HUDEP-2 (cell line): ENCODE measurements around the gene GRIK5.

ENCODE experiments used
- DNase-seq, 76 experiments: peaks; one replicate each; lab custom pipeline; 2025; ENCODE audit not compliant: unreplicated experiment in 76 of 76; lab: John Stamatoyannopoulos, UW

GRIK5 gene

DNA sequence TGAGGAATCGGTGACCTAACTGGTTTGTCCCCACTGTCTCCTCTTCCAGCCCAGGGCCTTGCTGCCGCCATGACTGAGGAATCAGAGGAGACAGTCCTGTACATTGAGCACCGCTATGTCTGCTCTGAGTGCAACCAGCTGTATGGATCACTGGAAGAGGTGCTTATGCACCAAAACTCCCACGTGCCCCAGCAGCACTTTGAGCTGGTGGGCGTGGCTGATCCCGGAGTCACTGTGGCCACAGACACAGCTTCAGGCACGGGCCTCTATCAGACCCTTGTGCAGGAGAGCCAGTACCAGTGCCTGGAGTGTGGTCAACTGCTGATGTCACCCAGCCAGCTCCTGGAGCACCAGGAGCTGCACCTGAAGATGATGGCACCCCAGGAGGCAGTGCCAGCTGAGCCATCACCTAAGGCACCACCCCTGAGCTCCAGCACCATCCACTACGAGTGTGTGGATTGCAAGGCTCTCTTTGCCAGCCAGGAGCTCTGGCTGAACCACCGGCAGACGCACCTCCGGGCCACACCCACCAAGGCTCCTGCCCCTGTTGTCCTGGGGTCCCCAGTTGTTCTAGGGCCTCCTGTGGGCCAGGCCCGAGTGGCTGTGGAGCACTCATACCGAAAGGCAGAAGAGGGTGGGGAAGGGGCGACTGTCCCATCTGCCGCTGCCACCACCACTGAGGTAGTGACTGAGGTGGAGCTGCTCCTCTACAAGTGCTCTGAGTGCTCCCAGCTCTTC lies 8.7 kb upstream of the GRIK5 start:
- peak in 22 of 76 experiments; percentile 10 to 42 (median 20) for DNase-seq

DNA sequence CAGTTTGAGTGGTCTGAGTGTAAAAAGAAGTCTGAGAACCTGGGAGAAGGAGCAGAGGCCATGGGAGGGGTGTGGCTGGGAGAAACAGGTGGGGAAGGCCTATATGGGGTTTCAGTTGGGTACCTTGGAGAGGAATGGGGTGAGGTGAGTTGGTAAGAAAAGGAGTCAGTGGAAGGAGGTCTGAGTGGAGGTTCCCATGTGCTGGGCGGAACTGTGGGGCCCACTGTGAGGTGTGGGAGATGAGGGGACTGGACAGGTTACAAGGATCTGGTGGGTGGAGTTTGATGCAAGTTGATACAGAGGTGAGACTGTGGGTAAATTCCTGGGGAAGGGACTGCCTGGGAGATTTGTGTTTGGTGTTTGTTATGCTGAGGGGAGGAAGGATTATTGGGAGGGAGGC lies 8.1 kb upstream of the GRIK5 start:
- no peak for DNase-seq

DNA sequence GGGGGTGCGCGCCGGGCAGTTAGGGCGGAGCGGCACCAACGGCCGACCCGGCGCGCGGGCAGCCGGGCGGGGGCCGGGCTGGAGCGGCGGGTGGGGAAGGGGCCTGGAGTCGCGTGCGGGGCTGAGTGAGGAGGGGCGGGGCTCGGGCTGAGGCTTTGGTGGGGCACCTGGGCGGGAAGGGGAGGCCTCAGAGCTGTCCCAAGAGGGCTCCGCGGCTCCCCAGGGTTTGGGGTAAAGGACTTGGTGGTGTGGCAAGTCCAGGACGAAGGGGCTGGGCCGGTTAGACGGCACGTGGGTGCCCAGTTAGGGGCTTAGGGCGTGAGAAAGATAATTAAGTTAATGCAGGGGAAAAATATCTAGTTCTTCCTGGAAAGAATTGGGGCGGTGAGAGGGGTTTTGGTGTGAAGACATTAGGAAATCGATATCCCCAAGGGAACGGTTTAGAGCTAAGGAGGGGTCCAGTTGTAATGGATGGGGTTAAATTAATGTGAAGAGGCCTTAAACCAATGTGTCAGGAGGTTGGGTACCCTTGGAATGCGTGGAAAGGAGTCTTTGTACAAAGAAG lies 6.5 kb upstream of the GRIK5 start:
- DNase-seq, result peak in 14 of 76 experiments; percentile 24 to 76 (median 58)

DNA sequence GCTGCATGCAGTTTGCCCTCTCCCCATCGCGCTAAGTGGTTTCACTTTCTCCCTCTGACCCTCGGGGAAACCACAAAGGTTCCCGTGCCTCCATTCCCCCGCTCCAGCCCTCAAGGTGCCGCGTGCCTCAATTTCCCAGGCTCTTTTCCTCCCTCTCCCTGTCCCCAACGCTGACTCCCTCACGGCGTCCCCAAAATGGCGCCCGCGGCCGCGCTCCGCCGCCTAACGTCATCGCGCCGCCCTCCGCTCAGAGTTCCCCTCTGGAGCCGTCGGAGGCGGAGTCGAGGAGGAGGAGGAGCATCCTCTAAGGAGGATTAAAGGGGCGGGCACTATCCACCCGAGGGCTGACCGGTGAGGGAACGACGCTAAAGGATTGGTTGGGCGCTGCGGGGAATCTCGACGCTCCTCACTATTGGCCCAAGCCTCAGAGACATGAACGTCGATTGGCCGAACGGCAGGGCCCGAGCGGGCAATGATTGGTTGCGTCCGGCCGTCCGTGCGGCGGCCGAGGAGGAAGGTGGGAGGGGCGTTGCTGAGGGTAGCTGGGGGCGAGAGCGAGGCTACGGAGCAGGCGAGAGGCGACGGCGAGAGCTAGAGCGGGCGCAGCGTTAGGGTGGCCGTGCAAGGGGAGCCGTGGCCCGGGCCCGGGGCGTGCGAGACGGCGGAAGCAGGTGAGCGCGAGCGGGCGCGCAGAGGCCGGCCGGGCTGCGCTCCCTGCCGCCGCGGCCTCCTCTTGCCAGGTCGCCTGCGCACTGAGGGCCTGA lies 5.8 kb upstream of the GRIK5 start, which contains the start of gene ZNF574:
ZNF574 (plus strand) TSS at position 551 of the 764 bp plus-strand sequence. CDS start 2,441 bp downstream, outside the sequence.
- DNase-seq, result peak; percentile 83 to 100 (median 99)

DNA sequence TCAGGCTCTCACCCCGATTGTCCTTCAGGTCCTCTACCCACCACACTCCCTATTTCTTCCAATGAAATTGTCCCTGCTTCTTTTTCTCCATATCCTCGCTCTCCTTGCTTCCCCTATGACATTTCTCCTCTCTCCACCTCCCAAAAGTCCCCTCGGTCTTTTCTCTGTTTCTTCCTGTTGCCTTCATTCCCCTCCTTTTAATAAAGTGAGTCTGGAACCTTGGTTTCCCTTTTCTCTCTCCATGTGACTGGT lies 5.3 kb upstream of the GRIK5 start:
- DNase-seq, result peak in 6 of 76 experiments; percentile 40 to 55 (median 48)

DNA sequence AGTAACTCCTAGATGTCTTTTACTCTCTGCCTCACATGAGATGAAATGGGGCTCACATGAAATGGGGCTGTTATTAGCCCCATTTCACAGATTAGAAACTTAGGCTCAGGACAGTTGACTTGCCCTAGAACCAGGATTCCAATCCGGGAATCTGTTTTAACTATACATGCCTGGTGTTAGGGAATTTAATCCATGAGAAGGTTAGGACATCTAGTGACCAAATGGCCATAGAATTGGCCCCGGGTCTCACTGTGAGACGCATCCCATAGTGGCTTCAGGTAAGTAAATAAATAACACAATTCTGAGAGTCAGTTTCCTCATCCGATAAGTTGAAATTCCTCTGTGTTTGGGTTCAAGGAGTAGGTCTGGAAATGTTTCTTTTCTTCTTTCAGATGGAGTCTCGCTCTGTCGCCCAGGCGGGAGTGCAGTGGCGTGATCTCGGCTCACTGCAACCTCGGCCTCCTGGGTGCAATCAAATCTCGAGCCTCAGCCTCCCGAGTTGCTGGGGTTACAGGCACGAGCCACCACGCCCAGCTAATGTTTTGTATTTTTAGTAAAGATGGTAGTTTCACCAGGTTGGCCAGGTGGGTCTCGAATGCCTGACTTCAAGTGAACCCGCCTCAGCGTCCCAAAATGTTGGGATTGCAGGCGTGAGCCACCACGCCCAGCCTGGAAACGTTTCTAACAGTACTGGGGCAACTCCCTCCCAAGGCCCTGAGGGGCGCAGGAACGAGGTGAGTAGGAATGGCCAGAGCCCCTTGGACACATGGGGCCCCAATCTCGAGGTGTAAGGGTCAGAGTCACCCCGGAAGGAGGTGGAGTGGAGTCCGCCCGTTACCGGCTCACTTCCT lies 4.7 kb upstream of the GRIK5 start:
- DNase-seq, result peak in 21 of 76 experiments; percentile 13 to 77 (median 34)

DNA sequence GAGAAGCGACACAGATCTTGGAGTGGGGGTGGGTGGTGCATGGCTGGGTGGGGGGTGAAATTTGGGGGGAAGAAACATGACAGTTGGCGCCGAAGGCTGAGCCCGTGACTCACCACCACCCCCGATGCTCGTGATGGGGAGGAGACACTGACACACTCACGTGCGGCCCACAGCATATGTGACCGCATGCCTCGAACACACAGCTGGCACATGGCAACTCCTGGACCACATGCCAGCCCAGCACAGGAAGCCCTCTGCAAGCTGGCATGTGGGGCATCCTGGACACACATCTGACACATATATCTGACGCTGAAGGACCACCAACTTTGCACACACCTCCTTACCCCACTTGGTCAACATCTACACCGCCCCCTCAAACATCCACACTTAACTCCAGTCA lies 1.2 kb upstream of the GRIK5 start:
- no peak for DNase-seq

DNA sequence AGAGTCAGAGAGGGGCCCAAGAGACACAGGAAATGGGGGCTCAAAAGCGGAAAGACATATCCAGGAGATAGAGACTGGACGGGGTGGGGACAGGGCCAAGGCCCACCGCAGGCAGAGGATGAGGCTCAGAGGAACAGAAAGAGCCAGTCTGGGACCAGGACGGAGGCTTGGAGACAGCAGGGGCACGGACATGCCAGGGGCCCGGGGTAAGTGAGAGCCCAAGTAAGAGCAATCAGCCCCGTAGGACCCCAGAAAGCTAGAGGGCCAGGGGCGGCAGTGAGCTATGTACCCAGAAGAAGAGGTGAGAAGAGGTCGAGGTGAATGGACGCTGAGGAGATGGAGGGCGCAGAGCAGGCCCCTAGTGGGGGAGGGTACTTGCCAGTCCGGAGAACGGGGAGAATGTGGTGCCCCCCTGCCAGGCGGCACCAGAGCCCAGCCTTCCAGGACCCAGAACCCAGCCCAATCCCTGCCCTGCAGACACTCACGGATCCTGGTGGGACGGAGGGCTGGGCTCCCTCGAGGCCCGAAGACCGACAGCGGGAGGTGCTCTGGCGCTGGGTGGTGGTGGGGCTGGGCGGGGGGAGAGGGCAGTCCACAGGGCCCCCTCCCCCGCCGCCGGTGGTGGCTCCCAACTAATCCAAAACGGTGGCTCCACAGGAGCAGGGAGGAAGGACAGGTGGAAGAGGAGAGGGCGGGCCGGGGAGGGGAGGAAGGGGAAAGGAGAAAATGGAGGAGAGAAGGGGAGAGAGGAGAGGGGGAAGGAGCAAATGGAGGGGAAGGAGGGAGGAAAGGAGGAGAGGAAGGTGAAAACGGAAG lies 1.0 kb downstream of the GRIK5 start:
- DNase-seq, result no peak

DNA sequence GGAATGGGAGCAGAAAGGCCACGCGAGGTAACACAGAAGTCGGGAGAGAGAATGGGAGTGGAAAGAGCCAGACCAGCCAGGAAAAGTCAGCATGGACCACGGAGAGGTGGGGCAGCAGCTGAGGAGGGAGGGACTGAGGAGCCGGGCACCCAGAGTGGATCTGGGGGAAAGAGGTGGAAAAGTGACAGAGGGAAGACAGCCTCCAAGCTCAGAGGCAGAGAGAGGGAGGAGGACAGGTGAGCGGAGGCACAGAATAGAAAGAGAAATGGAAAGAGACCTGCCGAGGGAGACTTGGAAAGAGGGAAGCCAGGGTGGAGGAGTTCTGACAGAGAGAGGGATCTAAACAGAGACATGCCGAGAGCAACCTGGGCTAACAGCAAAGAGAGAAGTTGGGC lies 1.6 kb downstream of the GRIK5 start:
- DNase-seq, result no peak

DNA sequence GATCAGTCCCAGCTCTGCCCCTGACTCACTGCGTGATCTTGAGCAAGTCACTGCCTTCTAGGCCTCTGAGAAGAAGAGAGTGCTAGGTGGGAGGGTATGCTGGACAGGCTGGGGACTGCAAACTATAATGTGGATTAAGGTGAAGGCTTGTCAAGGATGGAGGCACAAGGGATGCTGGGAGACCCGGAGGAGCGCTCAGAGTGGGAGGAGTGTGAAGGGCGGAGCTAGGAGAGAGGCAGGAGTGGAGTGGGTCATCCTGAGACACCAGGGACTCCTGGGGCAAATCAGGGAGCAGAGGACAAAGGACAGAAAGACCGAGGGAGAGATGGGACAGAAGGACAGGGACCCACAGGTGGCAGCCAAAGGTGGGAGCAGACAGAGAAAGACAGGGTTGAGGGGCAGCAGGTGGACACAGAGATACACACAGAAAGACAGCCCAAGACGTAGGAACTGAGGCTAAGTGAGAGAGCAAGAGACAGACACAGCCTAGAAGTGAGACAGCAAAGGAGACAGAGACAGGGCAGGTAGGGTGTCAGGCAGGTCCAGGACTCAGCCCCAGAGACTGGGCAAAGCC lies 2.6 kb downstream of the GRIK5 start:
- DNase-seq, result no peak

DNA sequence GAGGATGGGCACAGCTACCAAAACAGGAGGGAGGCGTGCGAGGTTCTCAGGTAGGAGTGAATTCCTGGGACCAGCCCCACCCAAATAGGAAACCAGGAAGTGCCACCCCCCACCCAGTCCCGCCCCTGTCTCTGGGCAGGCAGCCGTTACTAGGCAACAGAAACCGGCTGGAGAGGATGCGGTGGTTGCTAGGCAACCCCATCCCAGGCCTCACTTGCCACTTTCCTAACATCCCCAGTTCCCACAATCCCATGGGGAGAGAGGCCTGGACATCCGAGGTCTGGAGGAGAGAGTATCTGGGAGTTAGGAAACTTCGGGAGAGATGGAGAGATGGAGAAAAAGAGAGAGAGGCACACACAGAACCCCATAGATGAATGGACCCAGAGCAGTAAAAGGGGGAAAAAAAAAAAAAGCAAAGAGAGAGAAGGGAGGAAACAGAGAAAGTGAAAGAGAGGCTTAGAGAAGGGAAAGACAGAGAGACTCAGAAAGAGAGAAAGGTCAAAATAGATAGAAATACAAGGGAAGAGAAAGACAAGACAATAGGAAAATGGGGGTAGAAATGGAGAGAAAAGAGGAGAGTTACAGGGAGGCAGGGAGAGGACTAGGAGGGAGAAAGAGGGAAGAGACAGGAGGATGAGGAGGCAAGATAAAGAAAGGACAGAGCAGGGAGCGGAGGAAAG lies 3.8 kb downstream of the GRIK5 start:
- DNase-seq, result peak in 1 of 76 experiments; percentile 11

DNA sequence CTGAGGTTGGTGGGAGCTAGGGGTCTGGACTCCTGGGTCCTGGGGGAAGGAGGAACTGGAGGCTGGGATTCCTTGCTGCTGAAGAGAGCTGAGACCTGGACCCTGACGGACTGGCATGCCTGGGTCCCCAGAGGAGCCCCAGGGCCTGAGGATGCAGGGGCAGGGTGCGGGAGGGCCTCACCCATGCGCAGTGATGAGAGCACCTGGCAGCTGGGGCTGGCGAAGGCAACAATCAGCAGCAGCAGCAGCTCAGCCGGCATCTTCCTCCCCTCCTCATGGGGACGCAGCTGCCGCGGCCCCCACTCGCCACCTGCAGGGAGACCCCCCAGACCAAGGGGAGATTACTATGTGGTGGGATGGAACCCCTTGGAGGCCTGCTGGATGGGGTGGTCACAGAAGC lies 4.5 kb downstream of the GRIK5 start:
- DNase-seq, result no peak

DNA sequence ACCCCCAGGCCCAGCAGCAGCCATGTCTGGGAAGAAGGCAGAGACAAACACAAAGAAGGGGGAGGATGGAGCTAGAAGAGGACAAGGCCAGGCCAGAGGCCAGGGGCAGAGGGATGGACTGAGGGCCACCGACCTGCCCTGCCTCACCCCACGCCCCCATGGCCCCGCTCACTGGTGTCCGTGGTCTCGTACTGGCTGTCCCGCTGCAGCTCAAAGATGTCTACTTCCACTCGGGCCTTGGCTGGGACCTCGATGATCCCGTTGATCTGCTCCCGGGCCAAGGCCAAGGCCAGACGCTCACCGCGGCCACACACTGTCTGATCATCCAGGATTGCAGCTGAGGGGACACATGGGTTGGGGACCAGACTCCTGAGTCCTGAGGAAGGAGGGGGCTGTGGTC lies 5.0 kb downstream of the GRIK5 start:
- DNase-seq, result no peak

DNA sequence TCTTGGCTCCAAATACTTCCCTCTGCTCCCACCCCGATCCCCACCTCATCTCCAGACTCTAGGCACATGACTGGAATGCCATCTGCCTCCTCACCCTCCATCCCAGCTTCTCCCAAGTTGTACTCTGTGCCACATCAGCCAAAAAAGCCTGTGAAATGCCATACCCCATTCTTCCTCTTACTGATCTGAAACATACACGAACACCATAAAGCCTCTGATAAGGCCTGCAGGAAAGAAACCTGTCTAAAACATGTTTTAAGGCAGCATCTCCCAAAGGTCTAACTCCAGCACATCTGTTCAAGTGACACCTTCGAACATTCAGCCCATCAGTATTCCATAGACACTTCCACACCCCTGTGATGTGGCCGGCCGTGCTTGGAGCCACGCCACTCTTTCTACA lies 5.6 kb downstream of the GRIK5 start:
- DNase-seq, result no peak

DNA sequence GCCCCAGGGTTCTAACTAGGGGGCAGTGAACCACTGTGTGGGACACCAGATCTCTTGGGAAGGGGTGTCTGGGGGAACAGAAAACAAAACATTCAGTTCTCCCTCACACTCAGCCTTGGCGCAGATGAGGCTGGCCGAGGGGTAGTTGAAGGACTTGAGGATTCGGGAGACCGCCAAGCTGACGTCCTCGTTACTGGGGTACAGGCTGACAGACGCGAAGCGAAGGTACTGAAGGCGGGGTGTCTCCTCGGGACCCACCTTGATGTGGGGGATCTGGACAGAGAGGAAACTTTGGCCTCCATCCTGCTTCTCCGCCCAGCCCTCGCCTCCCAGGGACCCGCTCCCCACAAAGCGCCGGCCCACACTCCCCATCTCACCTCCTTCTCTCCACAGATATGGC lies 7.6 kb downstream of the GRIK5 start:
- DNase-seq, result no peak

DNA sequence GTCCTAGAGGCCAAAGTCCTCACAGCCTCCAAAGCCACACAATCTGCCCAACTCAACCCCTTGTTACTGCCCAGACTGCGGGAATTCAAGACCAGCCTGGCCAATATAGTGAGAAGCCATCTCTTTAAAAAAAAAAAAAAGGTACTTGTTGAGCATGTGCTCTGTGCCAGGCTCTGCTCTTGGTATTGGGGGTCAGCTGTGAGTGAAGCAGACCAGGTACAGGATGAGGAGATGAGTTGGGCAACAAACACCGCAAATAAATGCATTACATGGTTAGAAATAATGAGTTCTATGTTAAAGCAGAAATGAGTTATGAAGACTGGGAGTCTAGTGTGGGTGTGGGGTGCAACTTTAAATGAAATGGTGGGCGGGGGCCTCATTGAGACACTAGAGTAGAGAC lies 9.9 kb downstream of the GRIK5 start:
- no peak for DNase-seq

DNA sequence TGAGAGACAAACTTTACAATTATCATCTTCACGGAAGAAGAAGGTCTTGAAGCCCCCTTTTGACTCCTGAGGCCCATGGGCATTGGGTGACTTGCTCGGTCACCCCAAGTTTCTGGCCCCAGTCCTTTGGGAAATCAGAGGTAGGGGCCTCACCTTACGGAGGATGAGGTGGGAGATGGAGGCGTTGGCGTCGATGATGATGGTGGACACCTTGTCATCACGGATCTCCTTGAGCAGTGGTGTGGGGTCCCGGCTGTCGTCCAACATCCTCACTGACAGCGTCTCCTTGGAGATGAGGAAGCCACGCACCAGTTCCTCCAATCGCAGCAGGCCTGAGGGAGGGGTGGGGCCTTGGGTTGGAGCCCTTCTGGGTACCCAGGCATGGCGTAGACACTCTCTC lies 10.8 kb downstream of the GRIK5 start:
- no peak for DNase-seq

DNA sequence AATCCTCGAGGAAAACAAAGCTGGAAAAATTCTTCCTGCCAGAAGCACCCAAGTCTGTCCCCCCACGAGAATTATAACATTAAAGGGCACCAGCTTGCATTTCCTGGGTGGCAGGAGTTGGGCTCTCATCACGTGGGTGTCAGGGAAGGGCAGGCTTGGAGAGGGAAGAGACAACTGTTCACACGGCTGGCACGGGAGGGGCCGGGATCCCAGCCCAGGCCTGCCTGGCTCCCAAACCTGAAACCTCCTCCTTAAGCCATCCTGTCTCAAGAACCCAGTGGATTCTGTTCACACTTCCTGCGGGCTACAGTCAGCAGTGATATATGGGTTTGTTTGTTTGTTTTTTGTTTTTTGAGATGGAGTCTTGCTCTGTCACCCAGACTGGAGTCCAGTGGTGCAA lies 12.2 kb downstream of the GRIK5 start:
- no peak for DNase-seq

DNA sequence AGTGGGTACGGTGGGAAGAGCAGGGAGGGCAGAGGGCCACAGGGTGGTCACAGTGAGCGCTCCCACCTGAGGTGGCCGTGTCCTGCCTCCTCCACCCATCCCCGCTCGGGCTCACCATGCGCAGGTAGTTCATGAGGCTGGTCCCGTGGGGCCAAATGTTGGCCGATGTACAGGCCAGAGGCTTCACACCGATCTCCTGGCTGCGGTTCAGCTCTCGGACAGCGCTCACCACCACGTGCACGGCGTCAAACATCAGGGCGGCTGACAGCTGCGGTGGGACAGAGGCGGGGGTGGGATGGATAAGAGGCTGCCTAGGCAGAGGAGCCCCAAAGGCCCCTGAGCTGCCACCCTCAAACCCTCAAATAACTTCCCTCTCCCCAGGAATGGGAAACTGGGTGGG lies 15.8 kb downstream of the GRIK5 start:
- DNase-seq, result no peak
